NCI-H524 treated with DMSO at 0.1 percent for 48 hours (cell line): ENCODE results near the gene SRP68.
"Not testable (repeated sequence)": the region's sequence is repeated elsewhere in the genome, so short reads cannot be mapped to it uniquely, and the experiment has no call there.

Experiments used
- DNase-seq: peaks from one replicate; lab custom pipeline; 2025; lab: John Stamatoyannopoulos, UW

Gene SRP68

GRCh38 chr17:76044475-76045007 is 27.8 kb downstream of the SRP68 start:
- DNase-seq: not testable (repeated sequence)

GRCh38 chr17:76042868-76043267 is 29.4 kb downstream of the SRP68 start:
- not testable (repeated sequence) for DNase-seq

- no peak for DNase-seq
These were observed 31.9 kb downstream of the SRP68 start for GRCh38 chr17:76040376-76040775.

- DNase-seq: no peak
These were observed 33.2 kb downstream of the SRP68 start for GRCh38 chr17:76039121-76039520.

- DNase-seq: no peak
These were observed 34.3 kb downstream of the SRP68 start for GRCh38 chr17:76038050-76038449.

- DNase-seq: no peak
These were observed 35.6 kb downstream of the SRP68 start for GRCh38 chr17:76036497-76037261.

- DNase-seq: peak; percentile 62
These were observed 37.6 kb downstream of the SRP68 start for GRCh38 chr17:76034428-76035350.

- no peak for DNase-seq
These were observed 39.2 kb downstream of the SRP68 start for GRCh38 chr17:76033139-76033538.

- no peak for DNase-seq
These were observed 39.6 kb downstream of the SRP68 start for GRCh38 chr17:76032780-76033108.

GRCh38 chr17:76032073-76032779 is 40.1 kb downstream of the SRP68 start:
- peak; percentile 41 for DNase-seq

- no peak for DNase-seq
These were observed 45.0 kb downstream of the SRP68 start, which contains the start of gene EVPL for GRCh38 chr17:76027159-76027839. EVPL (minus strand) TSS chr17:76027306; CDS start chr17:76027198, 108 bp downstream.

GRCh38 chr17:76026714-76027158 is 45.6 kb downstream of the SRP68 start:
- no peak for DNase-seq

GRCh38 chr17:76025294-76025693 is 47.0 kb downstream of the SRP68 start:
- DNase-seq: no peak

GRCh38 chr17:76024353-76024752 is 48.0 kb downstream of the SRP68 start:
- no peak for DNase-seq

- DNase-seq: no peak
These were observed 48.4 kb downstream of the SRP68 start for GRCh38 chr17:76023900-76024237.

GRCh38 chr17:76022973-76023899 is 49.1 kb downstream of the SRP68 start:
- no peak for DNase-seq

- DNase-seq: no peak
These were observed 50.0 kb downstream of the SRP68 start for GRCh38 chr17:76022285-76022684.

- no peak for DNase-seq
These were observed 52.4 kb downstream of the SRP68 start for GRCh38 chr17:76019833-76020467.

GRCh38 chr17:76018801-76019200 is 53.5 kb downstream of the SRP68 start:
- DNase-seq: no peak

GRCh38 chr17:76018340-76018680 is 54.0 kb downstream of the SRP68 start:
- no peak for DNase-seq
